Left renal cortex interstitium (tissue), 4 donors: ENCODE data around the gene GPR45. TPM values are rescaled to one million over a fixed set of nuclear protein-coding genes. Genes with fewer than 3 reads are reported as not detected.

Experiments used
- polyA plus RNA-seq, 4 donors: library from polyadenylated mRNA; unstranded; fragments of 120-200 nt; gene quantifications; one replicate each; pipeline ENCODE4 v1.2.1, GENCODE V29; 2013; ENCODE audit not compliant: insufficient read length in 4 of 4

GPR45 gene
- polyA plus RNA-seq, 4 donors = 0.12 to 0.28 TPM; not detected in 2

Other genes with a start within 250 kb of the GPR45 start
- 10 to 100 TPM; 51.7 to 55.0 (median 52.8) TPM for gene MRPS9, start 203.7 kb upstream of the GPR45 start, polyA plus RNA-seq
- 10 to 100 TPM; 14.7 to 17.3 (median 16.0) TPM for gene TGFBRAP1, start 88.0 kb downstream of the GPR45 start, polyA plus RNA-seq
- gene C2orf49, start 95.8 kb downstream of the GPR45 start, polyA plus RNA-seq = 10 to 100 TPM; 21.3 to 27.5 (median 24.4) TPM
- gene FHL2, start 157.3 kb downstream of the GPR45 start, polyA plus RNA-seq = 10 to 100 TPM; 27.4 to 38.3 (median 31.1) TPM